PFSK-1 (cell line): ENCODE measurements around the gene SLC37A2.

Experiments used
- FOXP2 ChIP-seq: optimal IDR thresholded peaks from 2 replicates; pipeline ENCODE3; 2011; ENCODE audit warnings: borderline replicate concordance, control low read depth, inconsistent platforms; ENCODE audit not compliant: insufficient read depth; ENCODE audit errors: extremely low read length, extremely low read depth
- SIN3A ChIP-seq: IDR thresholded peaks from 2 replicates; pipeline ENCODE4 v1.6.1; 2012; ENCODE audit warnings: mild to moderate bottlenecking, low read length, moderate library complexity, borderline replicate concordance; ENCODE audit not compliant: insufficient read depth

The SLC37A2 gene

GRCh38 chr11:125139778-125140177 is 76.7 kb downstream of the SLC37A2 start:
- TF ChIP-seq FOXP2 (no peak), SIN3A (no peak)
